HG03457 (cell line): ENCODE measurements around the gene MRPS7.

ENCODE experiments used
- ATAC-seq: cut with Tn5 transposase; IDR thresholded peaks from one replicate; pipeline ENCODE4 v1.9.1; 2021; ENCODE audit warnings: moderate number of reproducible peaks; ENCODE audit not compliant: unreplicated experiment

MRPS7 gene

DNA sequence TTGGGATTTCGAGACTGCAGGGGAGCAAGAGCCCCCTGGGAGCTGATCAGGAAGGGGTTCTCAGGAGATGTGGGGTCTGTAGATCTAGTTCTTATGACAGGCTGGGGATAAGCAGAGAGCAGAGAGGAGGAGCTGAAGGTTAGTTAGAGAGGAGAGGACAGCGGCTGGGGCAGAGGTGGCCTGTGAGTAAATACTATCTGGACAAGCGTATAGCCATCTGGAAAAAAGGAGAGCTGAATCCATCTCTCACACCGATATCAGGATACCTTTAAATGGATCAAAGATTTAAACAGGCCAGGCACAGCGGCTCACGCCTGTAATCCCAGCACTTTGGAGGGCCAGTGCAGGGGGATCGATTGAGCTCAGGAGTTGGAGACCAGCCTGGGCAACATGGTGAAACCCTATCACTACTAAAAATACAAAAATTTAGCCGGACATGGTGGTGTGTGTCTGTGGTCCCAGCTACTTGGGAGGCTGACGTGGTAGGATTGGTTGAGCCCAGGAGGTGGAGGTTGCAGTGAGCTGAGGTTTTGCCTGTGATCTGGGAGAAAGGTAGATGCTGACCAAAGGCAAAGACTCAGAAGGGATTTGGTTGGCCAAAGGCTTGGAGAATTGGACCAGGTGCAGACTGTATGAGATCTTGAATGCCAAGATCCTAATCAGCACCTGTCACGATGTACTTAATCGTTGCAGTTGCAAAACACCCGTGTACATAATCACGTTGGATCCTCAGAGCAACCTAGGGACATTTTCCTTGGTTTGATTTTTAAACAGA is 46.5 kb downstream of the MRPS7 start:
- ATAC-seq = no peak

DNA sequence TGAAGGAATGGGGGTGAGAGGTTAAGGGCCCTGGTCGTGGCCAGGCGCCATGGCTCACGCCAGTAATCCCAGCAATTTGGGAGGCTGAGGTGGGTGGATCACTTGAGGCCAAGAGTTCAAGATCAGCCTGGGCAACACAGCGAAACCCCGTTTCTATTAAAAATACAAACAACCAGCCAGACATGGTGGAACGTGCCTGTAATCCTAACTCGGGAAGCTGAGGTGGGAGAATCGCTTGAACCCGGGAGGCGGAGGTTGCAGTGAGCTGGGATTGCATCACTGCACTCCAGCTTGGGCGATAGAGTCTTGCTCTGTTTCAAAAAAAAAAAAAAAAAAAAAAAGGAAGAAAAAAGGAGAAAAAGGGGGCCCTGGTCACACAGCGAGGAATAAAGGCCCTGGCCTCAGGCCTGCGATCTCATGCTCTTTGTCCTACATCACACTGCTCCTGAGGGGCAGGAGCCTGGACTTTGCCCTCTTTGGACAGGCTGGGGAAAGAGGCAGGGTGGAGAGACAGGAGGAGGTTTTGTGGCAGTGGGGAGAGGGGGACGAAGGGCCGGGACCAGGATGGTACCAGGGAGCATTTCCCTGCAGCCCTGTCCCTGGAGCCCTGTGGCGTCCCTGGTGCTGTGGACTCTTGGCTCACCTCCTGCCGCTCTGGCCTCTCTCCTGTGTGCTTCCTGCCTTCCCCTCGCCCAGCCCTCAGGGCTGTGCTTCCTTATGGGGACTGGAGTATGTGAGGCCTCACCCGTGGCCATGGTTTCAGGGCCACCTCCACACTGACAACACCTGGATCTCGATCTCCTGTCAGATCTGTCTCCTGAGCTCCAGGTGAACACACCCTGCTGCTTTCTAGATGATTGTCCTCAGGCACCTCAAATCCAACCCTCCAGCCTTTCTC is 47.3 kb downstream of the MRPS7 start:
- no peak for ATAC-seq

DNA sequence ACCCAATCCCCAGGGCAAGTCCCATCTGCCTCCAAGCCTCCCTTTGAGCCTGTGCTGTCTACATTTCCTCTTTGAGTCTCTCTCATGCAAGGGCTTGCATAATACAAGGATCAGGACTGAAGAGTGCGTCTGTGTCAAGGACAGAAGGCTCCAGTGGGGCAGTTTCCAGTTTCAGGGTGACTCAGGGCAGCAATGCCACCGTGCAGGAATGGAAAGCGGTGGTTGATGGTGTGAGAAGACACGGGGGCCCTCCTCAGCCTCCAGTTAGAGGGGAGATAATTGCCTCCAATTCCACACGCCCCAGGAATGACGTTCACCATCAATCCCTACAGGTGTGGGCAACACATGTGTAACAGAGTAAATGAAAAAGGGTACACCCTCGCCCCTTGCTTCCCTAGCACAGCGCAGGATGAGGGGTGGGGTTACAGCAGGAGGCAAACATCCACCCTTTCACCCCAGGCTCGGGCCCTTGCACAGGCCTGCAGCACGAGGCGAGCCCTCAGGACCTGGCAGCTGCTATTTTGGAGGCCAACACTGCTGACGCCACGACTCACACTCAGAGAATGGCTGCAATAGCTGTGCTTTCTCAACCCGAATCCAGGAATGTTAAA is 52.4 kb downstream of the MRPS7 start:
- ATAC-seq = no peak

DNA sequence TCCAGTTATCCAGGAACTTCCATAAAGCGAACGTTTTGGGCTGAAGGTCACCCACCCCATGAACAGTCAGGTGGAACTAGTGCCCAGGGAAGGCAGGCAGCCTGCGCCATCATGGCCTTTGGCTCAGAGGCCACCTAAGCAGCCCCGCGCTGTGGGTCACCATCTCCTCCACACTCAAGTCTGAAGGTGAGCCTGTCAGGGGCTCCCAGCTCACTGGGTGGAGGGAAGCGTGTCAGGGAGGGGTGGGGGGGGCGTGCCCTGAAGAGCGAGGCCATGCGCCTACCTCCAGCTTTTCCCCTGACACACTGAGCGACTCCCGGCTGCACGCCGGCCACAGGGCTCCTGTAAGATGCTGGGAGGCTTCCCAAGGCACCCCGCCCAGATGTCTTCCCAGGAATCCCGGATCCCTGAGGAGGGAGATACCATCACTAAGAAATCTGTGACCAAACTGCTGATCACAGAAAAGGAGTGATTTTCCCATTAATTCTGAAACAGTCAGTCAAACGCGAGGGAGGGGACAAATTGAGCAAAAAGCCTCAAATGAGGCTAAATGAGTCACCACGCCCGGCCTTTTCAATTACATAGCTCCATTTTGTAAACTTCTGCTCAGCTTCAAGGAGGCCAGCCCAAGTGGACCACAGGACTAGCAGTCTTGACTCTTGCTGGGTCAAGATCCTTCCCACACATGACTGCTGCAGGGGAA is 54.0 kb downstream of the MRPS7 start:
- no peak for ATAC-seq
